Neural progenitor cell (in vitro differentiated cells): Measurements from ENCODE around the gene LYRM1.

Experiments
- CTCF ChIP-seq: fragments of 200-600 bp; sonication (generic); IDR thresholded peaks from 2 replicates; pipeline ENCODE4 v1.5.1; 2017; ENCODE audit warnings: antibody characterized with exemption, mild to moderate bottlenecking
- EZH2phosphoT487 ChIP-seq: fragments of 200-600 bp; sonication (generic); IDR thresholded peaks from 2 replicates; pipeline ENCODE4 v1.6.1; 2017; ENCODE audit warnings: antibody characterized with exemption

GRCh38 chr16:20881503-20881878, 19.1 kb upstream of the LYRM1 start:
- no peak for TF ChIP-seq EZH2phosphoT487
- TF ChIP-seq CTCF, result no peak
